ENCODE measurements around the gene MYO7A.
A peak's percentile ranks its signal among the peaks of the same experiment; 100 is the strongest.

The MYO7A gene

GRCh38 chr11:77111946-77112345 lies 16.1 kb upstream of the MYO7A start:
- DNase-seq (ENCODE audit: low read depth), result no peak

DNA sequence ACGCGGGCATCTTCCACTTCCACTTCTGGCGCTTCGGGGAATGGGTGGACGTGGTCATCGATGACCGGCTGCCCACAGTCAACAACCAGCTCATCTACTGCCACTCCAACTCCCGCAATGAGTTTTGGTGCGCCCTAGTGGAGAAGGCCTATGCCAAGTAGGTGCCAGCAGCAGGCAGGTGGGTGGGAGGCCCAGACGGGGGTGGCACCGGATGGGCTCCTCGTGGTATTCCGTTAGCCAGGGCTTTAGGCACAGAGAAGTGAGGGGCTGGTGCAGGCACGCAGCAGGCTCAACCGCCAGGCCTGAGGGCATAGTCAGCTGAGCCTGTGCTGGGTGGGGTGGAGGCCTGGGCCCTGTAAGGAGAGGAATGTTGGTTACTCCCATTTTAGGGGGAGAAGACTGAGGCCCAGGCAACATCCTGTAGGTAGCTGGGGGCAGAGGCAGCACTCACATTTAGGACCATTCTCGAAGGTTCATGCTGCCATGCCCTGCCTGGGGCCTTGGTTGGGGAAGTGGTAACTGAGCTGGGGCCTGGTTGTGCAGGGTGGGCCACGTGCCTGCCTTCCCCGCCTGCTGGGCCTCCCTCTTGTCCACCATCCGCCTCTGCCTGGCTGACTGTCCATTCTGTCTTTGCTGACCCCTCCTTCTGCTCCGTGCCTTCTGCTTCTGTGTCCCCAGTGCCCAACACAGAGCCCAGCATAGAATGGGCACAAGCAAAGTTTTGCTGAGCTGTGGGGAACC lies 15.2 kb upstream of the MYO7A start:
- DNase-seq (ENCODE audit: low read depth), result no peak

DNA sequence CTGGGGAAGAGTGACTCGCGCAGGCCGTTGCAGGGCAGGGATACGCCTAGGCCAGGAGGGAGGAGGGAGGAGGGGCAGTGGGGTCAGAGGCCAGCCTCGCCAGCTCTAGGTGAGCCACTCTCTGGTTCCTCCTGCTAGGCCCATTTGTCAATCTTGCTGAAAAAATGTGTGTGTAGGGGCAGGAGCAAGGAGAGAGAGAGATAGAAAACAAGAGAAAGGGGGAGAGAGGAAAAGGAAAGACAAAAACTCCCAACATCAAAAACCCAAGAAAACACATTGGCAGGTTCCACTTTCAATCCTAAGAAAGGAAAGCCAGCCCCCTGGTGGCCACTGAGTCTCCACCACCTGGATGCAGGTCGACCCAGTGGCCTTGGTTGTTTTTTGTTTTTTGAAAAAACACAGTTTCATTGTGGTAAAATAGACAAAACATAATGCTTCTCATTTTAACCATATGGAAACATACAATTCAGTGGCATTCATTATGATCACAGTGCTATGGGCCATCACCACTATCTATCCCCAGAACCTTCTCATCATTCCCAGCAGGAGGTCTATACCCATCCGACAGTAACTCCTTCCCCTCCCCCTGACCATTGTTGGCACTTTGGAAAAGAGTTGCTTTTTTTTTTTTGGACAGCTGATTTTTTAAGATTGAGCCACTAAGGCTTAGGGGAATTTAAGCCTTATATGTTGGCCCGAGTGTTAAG lies 14.5 kb upstream of the MYO7A start:
- no peak for DNase-seq (ENCODE audit: low read depth)

DNA sequence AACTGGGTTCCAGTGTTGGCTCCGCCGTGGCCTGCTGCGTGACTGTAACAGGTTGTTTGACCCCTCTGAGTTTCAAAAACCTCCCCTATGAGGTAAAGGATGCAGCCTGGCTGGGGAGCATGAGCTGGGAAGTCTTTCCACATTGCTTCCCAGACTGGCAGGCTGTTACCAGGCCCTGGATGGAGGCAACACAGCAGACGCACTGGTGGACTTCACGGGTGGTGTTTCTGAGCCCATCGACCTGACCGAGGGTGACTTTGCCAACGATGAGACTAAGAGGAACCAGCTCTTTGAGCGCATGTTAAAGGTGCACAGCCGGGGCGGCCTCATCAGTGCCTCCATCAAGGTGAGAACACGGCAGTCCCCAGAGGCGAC lies 14.0 kb upstream of the MYO7A start:
- DNase-seq (ENCODE audit: low read depth), result no peak

DNA sequence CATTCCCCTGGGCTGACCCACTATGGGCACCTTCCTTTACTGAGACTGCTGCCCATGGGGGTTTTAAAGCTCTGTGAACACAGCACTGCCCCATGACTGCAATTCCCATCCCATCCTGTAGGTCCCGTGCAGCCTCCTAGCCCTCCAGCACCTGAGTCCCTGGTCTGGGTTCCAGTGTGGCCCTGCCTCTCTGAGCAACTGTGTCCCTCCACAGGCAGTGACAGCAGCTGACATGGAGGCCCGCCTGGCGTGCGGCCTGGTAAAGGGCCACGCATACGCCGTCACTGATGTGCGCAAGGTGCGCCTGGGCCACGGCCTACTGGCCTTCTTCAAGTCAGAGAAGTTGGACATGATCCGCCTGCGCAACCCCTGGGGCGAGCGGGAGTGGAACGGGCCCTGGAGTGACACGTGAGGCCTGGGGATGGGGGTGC lies 12.8 kb upstream of the MYO7A start:
- DNase-seq (ENCODE audit: low read depth), result no peak

DNA sequence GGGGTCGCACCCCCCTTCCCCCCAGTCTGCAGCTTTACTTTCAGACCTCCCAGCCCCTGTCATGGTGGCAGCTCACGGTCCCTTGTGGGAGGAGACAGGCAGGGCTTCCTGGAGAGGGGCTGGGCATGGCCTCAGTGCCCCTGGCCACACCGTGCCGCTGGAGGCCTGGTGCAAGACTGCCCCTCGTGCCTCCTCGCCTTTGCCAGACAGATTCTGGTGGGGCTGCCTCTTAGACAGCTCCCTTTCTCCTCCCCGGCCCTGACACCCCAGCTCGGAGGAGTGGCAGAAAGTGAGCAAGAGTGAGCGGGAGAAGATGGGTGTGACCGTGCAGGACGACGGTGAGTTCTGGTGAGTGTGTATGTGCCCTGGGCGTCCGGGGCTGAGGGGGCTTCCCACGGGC lies 12.1 kb upstream of the MYO7A start:
- no peak for DNase-seq (ENCODE audit: low read depth)

GRCh38 chr11:77117492-77117891 lies 10.6 kb upstream of the MYO7A start:
- no peak for DNase-seq (ENCODE audit: low read depth)

DNA sequence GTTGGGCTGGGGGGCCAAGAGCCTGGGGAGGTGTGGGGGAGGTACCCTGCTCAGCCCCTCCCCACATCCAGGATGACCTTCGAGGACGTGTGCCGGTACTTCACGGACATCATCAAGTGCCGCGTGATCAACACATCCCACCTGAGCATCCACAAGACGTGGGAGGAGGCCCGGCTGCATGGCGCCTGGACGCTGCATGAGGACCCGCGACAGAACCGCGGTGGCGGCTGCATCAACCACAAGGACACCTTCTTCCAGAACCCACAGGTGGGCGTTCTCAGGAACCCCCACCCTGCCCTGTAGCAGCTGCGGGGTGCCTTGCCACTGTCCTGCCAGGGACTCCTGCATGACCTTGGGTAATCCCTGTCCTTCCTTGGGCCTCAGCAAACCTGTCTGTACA lies 10.0 kb upstream of the MYO7A start:
- DNase-seq (ENCODE audit: low read depth), result no peak

DNA sequence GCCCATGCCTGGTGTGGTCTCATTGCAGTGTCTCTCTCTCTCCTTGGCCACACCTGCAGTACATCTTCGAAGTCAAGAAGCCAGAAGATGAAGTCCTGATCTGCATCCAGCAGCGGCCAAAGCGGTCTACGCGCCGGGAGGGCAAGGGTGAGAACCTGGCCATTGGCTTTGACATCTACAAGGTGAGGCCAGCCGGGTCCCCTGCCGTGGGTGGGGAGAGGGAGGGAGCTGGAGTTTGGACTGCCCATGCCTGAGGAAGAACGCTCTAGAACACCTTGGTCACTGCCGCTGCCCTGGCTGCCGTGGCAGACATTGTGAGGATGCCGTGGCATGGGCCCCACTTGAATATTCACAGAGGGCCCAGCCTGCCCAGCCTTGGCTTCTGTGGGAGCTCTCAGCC lies 9.1 kb upstream of the MYO7A start:
- DNase-seq (ENCODE audit: low read depth), result no peak

DNA sequence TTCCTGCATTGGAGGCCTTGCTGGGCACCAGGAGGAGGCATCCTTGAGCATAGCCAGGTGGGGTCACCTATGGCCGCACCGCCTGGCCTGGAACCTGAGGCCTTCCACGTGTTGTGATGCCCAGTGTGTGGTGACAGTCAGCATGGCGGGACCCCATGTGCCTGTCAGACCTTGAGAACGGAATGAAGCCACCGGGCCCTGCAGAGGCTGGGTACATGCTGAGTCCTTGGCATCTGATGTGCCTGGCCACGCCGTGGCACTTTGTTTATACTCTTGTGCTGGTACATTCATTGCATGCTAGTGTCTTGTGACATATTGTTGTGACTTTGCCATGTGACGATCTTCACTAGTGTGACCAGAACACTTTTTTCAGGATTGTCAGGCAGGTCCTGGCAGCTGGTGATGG lies 8.5 kb upstream of the MYO7A start:
- DNase-seq (ENCODE audit: low read depth), result no peak

DNA sequence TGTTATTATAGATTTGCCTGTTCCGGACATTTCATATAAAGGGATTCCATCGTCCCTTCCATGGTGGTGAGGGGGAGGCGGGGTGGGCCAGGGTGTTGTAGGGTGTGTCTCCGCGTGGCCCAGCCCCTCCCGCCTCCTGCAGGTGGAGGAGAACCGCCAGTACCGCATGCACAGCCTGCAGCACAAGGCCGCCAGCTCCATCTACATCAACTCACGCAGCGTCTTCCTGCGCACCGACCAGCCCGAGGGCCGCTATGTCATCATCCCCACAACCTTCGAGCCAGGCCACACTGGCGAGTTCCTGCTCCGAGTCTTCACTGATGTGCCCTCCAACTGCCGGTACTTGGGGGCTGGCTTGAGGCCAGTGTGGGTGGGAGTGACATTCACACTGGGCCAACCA lies 7.5 kb upstream of the MYO7A start:
- no peak for DNase-seq (ENCODE audit: low read depth)

GRCh38 chr11:77121096-77121640 lies 6.9 kb upstream of the MYO7A start:
- DNase-seq (ENCODE audit: low read depth), result no peak

DNA sequence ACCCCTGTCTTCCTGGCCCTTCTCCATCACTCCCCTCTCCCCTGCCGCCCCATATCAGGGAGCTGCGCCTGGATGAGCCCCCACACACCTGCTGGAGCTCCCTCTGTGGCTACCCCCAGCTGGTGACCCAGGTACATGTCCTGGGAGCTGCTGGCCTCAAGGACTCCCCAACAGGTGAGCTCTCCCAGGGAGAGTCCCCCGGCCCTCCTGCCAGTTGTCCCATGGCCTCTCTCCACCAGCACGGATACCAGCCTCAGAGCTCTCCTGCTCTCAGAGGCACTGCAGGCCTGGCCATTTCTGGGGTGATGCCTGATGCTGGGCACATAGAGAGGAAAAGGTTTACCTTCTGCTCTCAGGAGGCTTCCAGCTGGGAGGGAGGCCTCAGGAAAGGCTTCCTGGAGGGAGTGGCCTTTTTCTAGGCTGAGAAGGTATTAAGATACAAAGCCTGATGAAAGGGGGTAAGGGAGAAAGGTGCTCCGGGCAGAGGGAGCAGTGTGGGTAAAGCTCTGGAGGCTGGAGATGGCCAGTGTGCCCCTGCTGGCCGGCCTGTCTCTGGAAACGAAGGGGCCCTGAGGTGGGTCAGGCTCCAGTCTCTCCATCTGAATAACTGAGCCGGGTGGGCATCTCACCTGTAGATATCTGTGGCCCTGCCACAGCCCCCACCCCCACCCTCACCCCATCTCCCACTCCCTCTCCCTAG lies 6.0 kb upstream of the MYO7A start:
- no peak for DNase-seq (ENCODE audit: low read depth)

GRCh38 chr11:77122576-77123212 lies 5.4 kb upstream of the MYO7A start:
- no peak for DNase-seq (ENCODE audit: low read depth)

- no peak for DNase-seq (ENCODE audit: low read depth)
Measured at GRCh38 chr11:77123591-77123990, 4.5 kb upstream of the MYO7A start.

DNA sequence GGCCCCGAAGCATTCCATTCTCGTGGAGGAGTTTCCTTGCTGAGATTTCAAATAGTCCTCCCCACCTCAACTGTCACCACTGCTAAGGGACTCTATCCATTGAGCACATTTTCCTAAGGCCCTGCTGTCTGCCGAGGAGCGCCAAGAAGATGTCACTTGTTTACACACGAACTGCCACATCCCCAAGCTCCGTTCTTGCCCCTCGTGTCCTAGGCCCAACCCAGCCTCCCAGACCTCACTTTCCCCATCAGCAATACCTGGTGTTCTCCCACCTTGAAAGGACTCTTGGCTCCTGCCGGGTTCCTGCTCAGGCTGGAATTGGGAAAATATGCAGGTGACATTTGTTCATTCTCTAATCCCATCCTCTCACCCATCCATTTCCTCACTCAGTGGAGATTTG lies 4.0 kb upstream of the MYO7A start:
- no peak for DNase-seq (ENCODE audit: low read depth)

GRCh38 chr11:77124488-77124887 lies 3.6 kb upstream of the MYO7A start:
- DNase-seq (ENCODE audit: low read depth), result no peak

- DNase-seq (ENCODE audit: low read depth), result no peak
Measured at GRCh38 chr11:77125191-77125590, 2.9 kb upstream of the MYO7A start.

DNA sequence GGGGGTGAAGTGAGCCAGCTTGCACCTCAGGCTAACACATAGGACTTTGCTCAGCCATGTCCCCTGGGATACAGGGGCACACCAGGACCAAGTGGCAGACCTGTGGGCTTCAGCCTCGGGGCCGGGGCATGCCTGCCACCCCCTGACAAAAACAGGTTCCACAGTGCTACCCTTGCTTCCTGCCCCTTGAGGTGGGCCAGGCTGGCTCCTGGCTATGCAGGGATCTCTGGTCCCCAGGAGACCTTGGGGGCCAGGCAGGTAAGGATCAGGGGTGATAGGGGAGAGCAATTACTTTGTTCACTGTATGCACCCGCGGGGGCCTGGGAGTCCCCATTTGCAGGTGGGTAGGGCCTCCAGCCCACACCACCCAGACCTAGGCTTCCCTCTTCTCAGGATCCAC lies 2.4 kb upstream of the MYO7A start:
- no peak for DNase-seq (ENCODE audit: low read depth)

DNA sequence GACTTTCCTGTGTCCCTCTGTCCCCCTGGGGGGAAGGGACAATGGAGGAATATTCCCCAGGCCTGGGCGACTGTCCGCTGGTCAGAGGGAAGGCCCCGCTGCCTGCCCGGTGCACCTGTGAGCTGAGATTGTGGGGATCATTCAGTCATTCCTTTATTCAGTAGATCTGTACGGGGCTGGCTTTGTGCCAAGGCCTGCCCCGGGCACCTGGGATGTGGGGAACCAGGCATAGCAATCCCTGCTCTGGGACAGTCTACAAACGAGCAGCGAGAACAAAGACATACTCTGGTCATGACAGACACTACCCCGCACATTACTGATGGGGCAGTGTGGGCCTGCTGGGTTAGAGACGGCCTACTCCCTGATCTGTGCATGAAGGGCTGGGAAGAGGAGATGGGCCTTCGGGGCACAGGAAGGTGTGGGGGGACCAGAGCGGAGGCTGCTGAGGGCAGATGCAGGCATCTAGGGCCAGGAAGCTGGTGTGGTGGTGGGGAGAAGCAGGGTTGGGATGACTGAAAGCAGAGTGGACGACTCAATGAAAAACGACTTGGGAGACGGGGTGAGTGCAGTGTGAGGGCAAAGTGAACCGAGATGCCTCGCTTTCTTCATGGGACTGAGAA lies 1.8 kb upstream of the MYO7A start:
- no peak for DNase-seq (ENCODE audit: low read depth)

DNA sequence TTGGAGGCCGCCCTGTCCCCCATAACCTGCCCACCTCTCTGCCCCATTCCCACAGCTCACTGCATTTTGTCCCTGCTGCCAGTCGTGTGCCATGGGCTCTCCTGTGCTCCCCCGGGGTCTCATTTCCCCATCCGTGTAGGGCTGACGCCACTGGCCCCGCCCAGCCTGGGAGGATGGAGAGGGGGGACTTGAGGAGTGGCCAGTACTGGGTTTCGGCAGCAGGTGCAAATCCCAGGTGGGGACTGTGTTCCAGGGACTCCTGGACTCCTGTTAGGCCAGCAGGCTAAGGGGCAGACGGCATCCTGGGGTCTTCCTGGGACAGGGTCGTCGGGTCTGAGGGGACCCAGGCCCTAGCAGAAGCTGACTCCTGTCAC lies 1.2 kb upstream of the MYO7A start:
- no peak for DNase-seq (ENCODE audit: low read depth)

- DNase-seq (ENCODE audit: low read depth), result peak; percentile 18
Measured at GRCh38 chr11:77127235-77127911, 673 bp upstream of the MYO7A start.

Data from T-helper 22 cell (primary cell).